PFSK-1 (cell line): ENCODE results near the gene IP6K1.

Source experiments
- POLR2AphosphoS5 ChIP-seq: IDR thresholded peaks from 2 replicates; pipeline ENCODE4 v1.6.1; 2012; ENCODE audit warnings: low read depth, mild to moderate bottlenecking, control low read depth, low read length, moderate library complexity
- REST ChIP-seq, 2 experiments: IDR thresholded peaks; 2 replicates each; pipeline versions ENCODE4 v1.6.1 to v1.8.0; 2011 to 2012; ENCODE audit warnings: low read depth in 2 of 2, low read length in 2 of 2, control low read depth in 1 of 2, inconsistent platforms in 1 of 2, mild to moderate bottlenecking in 1 of 2, moderate library complexity in 1 of 2; ENCODE audit not compliant: insufficient read depth in 1 of 2
- SIN3A ChIP-seq: IDR thresholded peaks from 2 replicates; pipeline ENCODE4 v1.6.1; 2012; ENCODE audit warnings: mild to moderate bottlenecking, low read length, moderate library complexity, borderline replicate concordance; ENCODE audit not compliant: insufficient read depth

DNA sequence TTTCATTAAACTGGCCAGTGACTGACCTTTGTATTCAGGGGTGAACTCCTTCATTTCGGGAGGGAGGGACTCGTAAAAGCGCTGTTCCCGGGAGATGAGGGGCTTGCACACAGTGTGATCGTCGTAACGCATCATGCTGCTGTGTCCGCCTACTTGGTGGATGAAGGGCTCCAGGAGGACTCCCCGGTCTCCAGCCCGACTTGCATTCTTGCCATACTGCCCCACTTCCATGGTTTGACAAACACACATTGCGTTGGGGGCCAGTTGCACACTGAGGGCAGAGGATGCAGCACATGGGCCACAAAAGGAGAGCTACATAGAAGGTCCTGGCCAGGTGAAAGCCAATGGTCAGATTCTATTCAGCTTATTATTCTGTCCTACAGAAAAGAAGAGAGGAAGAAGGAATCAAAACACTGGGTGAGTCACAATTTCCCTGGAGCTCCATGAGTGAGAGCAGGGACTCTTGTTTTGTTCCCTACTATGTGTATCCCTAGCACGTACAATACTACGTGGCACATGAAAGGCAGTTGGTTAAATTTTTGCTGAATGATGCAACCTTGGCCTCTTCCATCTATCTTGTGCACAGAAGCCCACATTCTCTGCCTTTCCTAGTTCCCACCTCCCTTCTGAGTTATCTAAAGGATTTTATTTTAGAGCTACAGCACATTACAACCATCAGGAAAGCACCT, 38.4 kb downstream of the IP6K1 start:
- TF ChIP-seq POLR2AphosphoS5: no peak
- TF ChIP-seq REST (IDR thresholded peaks at IDR 0.05; ENCODE audit: insufficient read depth in 1 of 2, low read depth in 2 of 2, low read length in 2 of 2): no peak
- no peak for TF ChIP-seq SIN3A
